Measurements from ENCODE around the gene SDHAF1.

Gene SDHAF1

GRCh38 chr19:35986664-35987570 lies 8.1 kb upstream of the SDHAF1 start:
- DNase-seq (ENCODE audit: low read depth in 2 of 2) = peak in 1 of 2 donors; percentile 14

- no peak for DNase-seq (ENCODE audit: low read depth in 2 of 2)
Observed at GRCh38 chr19:35987571-35987896, 7.5 kb upstream of the SDHAF1 start.

GRCh38 chr19:35988824-35989223 lies 6.2 kb upstream of the SDHAF1 start:
- DNase-seq (ENCODE audit: low read depth in 2 of 2) = no peak

GRCh38 chr19:35990156-35990555 lies 4.8 kb upstream of the SDHAF1 start:
- DNase-seq (ENCODE audit: low read depth in 2 of 2) = no peak

GRCh38 chr19:35990771-35991730 lies 3.9 kb upstream of the SDHAF1 start:
- no peak for DNase-seq (ENCODE audit: low read depth in 2 of 2)

GRCh38 chr19:35991731-35992450 lies 3.1 kb upstream of the SDHAF1 start:
- no peak for DNase-seq (ENCODE audit: low read depth in 2 of 2)

- DNase-seq (ENCODE audit: low read depth in 2 of 2) = no peak
Observed at GRCh38 chr19:35992907-35993765, 1.9 kb upstream of the SDHAF1 start.

- no peak for DNase-seq (ENCODE audit: low read depth in 2 of 2)
Observed at GRCh38 chr19:35993923-35994598, 927 bp upstream of the SDHAF1 start.

GRCh38 chr19:35996777-35997176 lies 1.8 kb downstream of the SDHAF1 start:
- DNase-seq (ENCODE audit: low read depth in 2 of 2) = no peak

GRCh38 chr19:36001605-36002004 lies 6.6 kb downstream of the SDHAF1 start:
- no peak for DNase-seq (ENCODE audit: low read depth in 2 of 2)

GRCh38 chr19:36003284-36003683 lies 8.3 kb downstream of the SDHAF1 start:
- DNase-seq (ENCODE audit: low read depth in 2 of 2) = no peak

GRCh38 chr19:36006955-36007354 lies 12.0 kb downstream of the SDHAF1 start:
- DNase-seq (ENCODE audit: low read depth in 2 of 2) = no peak

GRCh38 chr19:36008336-36008978 lies 13.5 kb downstream of the SDHAF1 start, which contains the start of gene SYNE4:
Gene SYNE4 (minus strand): TSS chr19:36008813. CDS start chr19:36008681, 132 bp downstream.
- no peak for DNase-seq (ENCODE audit: low read depth in 2 of 2)

GRCh38 chr19:36009220-36009619 lies 14.2 kb downstream of the SDHAF1 start:
- no peak for DNase-seq (ENCODE audit: low read depth in 2 of 2)

- no peak for DNase-seq (ENCODE audit: low read depth in 2 of 2)
Observed at GRCh38 chr19:36009633-36010379, 14.8 kb downstream of the SDHAF1 start.

- DNase-seq (ENCODE audit: low read depth in 2 of 2) = no peak
Observed at GRCh38 chr19:36010402-36010801, 15.4 kb downstream of the SDHAF1 start.

GRCh38 chr19:36013280-36014011 lies 18.5 kb downstream of the SDHAF1 start:
- DNase-seq (ENCODE audit: low read depth in 2 of 2) = no peak
